ENCODE data around the gene SGCG. TPM values are rescaled to one million over a fixed set of nuclear protein-coding genes. Genes with fewer than 3 reads are reported as not detected.

The SGCG gene
- polyA plus RNA-seq, 1 experiment, result 0.29 TPM

DNA sequence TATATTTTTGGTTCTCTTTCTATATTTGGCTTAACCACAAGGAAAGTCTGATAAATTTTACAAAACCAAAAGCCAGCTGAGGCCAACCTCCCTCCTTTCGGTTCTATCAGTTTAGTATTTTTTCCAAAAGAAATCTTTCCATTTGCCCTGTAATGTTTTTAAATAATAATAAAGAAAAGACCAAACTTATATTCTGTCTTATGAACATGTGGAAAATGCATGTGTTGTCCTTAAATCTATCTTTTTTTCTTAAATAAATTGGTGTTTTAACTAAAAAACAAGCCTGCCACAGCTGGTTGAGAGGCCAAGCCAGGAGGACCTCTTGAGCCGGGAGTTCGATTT is 139.1 kb downstream of the SGCG start:
- POLR2A ChIA-PET, result no interaction called here
- no peak for DNase-seq (ENCODE audit: low read depth)
- CTCF ChIA-PET, result interaction anchor here (0.6 to 3.0 kb wide), 6 partner anchors 276 to 1684 kb away, joined by 3 to 16 read pairs (median 3); no protein-coding TSS in a partner anchor
- no peaks in the 10 kb centered on the region for H3K36me3 ChIP-seq (ENCODE audit: control insufficient read depth, insufficient read depth, low read length)
- TF ChIP-seq, protein P1, sequence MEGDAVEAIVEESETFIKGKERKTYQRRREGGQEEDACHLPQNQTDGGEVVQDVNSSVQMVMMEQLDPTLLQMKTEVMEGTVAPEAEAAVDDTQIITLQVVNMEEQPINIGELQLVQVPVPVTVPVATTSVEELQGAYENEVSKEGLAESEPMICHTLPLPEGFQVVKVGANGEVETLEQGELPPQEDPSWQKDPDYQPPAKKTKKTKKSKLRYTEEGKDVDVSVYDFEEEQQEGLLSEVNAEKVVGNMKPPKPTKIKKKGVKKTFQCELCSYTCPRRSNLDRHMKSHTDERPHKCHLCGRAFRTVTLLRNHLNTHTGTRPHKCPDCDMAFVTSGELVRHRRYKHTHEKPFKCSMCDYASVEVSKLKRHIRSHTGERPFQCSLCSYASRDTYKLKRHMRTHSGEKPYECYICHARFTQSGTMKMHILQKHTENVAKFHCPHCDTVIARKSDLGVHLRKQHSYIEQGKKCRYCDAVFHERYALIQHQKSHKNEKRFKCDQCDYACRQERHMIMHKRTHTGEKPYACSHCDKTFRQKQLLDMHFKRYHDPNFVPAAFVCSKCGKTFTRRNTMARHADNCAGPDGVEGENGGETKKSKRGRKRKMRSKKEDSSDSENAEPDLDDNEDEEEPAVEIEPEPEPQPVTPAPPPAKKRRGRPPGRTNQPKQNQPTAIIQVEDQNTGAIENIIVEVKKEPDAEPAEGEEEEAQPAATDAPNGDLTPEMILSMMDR (IDR thresholded peaks at IDR 0.05; ENCODE audit: insufficient read depth, low read depth, low read length), result no peak
- H3K27me3 ChIP-seq (ENCODE audit: control insufficient read depth, insufficient read depth, low read length), result no peaks in the 10 kb centered on the region
- no peak overlapping the region for H3K4me3 ChIP-seq (ENCODE audit: low read depth, low read length)

DNA sequence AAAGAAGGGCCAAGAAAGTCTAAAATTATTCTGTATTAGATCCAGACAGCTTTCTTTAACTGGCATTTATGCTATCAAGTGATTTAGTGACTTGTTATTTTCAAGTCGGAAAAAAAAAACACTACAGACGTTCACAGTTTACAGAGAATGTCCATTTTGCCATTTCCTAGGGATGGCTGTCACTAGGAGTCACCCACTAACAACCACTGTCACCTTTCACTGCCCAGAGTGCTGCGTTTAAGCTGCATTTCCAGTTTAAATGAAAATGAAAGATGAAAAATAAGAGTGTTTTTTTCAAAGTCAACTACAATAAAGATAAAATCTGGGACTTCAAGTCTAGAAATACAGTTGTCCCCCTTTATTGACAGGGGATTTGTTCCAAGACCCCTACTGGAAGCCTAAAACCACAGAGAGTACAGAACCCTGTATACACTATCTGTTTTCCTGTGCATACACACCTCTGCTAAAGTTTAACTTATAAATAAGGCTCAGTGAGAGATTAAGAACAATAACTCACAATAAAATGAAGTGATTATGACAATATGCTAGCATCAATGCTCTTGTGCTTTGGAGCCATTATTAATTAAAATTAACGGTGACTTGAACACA is 140.3 kb downstream of the SGCG start:
- H3K36me3 ChIP-seq (ENCODE audit: control insufficient read depth, insufficient read depth, low read length), result no peaks in the 10 kb centered on the region
- TF ChIP-seq, protein P1 (IDR thresholded peaks at IDR 0.05; ENCODE audit: insufficient read depth, low read depth, low read length), result no peak
- H3K27me3 ChIP-seq (ENCODE audit: control insufficient read depth, insufficient read depth, low read length), result no peaks in the 10 kb centered on the region
- no peak overlapping the region for H3K4me3 ChIP-seq (ENCODE audit: low read depth, low read length)
- CTCF ChIA-PET, result interaction anchor here (3.0 kb wide), 1 partner anchor 1683 kb away, joined by 16 read pairs; no protein-coding TSS in a partner anchor
- no peak for DNase-seq (ENCODE audit: low read depth)
- POLR2A ChIA-PET, result no interaction called here

DNA sequence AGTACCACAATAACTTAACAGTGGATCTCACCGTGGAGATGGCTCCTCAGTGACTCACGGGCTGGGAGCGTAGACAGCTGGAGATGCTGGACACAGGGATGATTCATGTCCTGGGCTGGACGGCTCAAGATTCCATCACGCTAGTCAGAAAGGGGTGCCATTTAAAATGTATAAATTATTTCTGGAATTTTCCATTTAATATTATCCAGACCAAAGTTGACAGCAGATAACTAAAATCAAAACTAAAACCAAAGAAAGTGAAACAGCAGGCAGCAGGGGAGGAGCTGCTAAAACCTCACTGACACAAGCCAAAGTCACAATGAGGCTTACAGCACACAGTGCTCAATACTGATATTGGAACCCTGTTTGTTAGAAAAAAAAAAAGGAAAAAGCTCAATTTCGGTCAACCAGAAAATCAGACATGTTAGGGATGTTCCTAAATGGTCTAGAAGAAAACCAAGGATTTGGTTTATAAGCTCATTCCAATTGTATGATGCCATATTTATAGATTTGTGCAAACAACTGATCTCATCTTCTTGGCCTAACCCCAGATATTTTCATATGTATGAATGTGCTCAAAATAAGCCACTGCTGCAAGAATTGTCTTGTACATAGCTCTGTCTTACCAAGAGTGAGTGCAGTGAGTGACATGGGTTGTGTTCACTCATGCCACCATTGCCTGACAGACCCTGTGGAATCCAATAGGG is 140.9 kb downstream of the SGCG start:
- peak overlapping the region; percentile 5 for H3K4me3 ChIP-seq (ENCODE audit: low read depth, low read length)
- peak; percentile 81 for DNase-seq (ENCODE audit: low read depth)
- POLR2A ChIA-PET, result interaction anchor here (0.5 to 0.6 kb wide), 3 partner anchors 382 to 1521 kb away, joined by 3 to 4 read pairs (median 3); no protein-coding TSS in a partner anchor
- no peaks in the 10 kb centered on the region for H3K36me3 ChIP-seq (ENCODE audit: control insufficient read depth, insufficient read depth, low read length)
- CTCF ChIA-PET, result interaction anchor here (3.0 kb wide), 1 partner anchor 1683 kb away, joined by 16 read pairs; no protein-coding TSS in a partner anchor
- H3K27me3 ChIP-seq (ENCODE audit: control insufficient read depth, insufficient read depth, low read length), result no peaks in the 10 kb centered on the region
- TF ChIP-seq, protein P1 (IDR thresholded peaks at IDR 0.05; ENCODE audit: insufficient read depth, low read depth, low read length), result no peak

DNA sequence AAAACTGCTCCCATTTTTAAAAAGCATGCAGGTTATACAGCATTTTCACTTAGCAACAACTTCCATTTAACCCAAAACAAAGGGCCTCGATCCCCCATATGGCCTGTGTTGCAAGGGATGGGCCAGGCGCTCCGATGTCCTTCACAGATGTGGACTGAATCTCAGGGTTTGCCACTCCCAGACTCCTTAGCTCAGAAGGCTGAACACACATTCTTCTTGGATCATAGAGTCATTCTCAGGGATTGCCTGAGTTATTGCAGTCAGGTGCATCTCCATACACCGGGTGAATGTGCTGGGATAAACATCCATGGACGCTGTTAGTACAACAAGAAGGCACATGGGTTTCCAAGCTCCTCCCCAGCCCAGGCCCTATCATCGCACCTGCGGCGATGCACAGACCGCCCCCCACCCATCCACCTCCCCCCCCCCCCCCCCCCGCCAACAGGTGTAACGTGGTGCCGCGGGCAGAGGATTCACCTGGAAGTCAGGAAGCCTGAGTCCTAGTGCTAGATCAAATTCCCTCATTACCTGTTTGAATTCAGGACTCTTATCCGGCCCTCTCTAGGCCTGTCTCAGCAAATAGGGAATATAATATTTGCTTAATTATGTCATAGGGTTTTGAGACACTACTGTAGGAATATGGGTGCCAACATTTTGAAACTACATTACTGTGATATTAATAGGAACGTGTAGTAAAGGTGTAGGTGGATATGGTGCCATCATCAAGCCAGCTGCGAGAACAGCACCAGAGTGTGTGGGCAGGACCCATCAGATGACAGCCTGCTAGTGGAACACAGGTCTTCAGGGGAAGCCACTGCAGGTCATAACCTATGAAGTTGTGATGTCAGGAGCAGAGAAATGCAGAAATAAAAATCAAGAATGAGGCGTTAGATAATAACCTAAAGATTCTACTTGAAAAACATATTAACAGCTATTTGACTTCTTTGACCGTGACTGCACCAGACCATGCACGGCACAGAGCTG is 141.9 kb downstream of the SGCG start:
- POLR2A ChIA-PET, result interaction anchor here (0.6 kb wide), 3 partner anchors 53 to 1446 kb away, joined by 3 read pairs; no protein-coding TSS in a partner anchor
- no peak for DNase-seq (ENCODE audit: low read depth)
- H3K36me3 ChIP-seq (ENCODE audit: control insufficient read depth, insufficient read depth, low read length), result no peaks in the 10 kb centered on the region
- TF ChIP-seq, protein P1 (IDR thresholded peaks at IDR 0.05; ENCODE audit: insufficient read depth, low read depth, low read length), result no peak
- CTCF ChIA-PET, result interaction anchor here (0.6 to 1.4 kb wide), 2 partner anchors 13 to 32 kb away, joined by 3 read pairs; no protein-coding TSS in a partner anchor
- H3K27me3 ChIP-seq (ENCODE audit: control insufficient read depth, insufficient read depth, low read length), result no peaks in the 10 kb centered on the region
- no peak overlapping the region for H3K4me3 ChIP-seq (ENCODE audit: low read depth, low read length)

Data from BJ (cell line).